NCI-H146 (cell line): ENCODE results near the gene BAAT.
A peak's percentile ranks its signal among the peaks of the same experiment; 100 is the strongest.
"Not testable (repeated sequence)": the region's sequence is repeated elsewhere in the genome, so short reads cannot be mapped to it uniquely, and the experiment has no call there.

Experiments used
- DNase-seq: peaks from one replicate; lab custom pipeline; 2025; lab: John Stamatoyannopoulos, UW

Gene BAAT

DNA sequence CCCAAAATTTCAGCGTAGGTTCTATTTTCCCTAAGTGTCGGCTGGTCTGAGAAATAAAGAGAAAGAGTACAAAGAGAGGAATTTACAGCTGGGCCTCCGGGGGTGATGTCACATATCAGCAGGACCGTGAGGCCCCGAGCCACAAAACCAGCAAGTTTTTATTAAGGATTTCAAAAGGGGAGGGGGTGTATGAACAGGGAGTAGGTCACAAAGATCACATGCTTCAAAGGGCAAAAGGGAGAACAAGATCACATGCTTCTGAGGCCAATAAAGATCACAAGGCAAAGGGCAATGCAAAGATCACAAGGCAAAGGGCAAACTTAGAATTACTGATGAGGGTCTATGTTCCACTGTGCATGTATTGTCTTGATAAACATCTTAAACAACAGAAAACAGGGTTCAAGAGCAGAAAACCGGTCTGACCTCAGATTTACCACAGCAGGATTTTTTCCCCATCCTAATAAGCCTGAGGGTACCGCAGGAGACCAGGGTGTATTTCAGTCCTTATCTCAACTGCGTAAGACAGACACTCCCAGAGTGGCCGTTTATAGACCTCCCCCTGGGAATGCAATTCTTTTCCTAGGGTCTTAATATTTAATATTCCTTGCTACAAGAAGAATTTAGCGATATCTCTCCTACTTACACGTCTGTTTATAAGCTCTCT lies at the start of gene BAAT:
Gene BAAT, minus strand, starts transcription at position 134 of the 664 bp plus-strand sequence. CDS start 13,602 bp downstream, outside the sequence.
- DNase-seq: not testable (repeated sequence)

DNA sequence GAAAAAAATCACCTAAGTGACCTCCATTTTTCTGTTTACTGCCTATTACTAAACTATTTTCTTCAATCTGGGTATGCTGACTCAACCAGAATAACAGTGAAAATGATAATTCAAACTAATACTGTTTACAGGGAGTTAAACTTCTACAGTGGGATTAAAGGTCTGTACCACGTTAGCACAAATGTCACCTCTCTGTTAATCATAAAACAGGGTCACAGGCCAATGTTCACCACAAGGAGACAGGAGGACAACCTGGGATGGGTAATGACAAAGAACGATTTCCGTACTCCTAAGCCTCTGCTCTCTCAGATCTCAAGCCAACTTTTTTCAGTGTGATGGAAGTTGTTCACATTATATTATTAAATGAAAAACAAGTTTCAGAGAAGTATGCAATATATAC lies 48.4 kb upstream of the BAAT start:
- no peak for DNase-seq

DNA sequence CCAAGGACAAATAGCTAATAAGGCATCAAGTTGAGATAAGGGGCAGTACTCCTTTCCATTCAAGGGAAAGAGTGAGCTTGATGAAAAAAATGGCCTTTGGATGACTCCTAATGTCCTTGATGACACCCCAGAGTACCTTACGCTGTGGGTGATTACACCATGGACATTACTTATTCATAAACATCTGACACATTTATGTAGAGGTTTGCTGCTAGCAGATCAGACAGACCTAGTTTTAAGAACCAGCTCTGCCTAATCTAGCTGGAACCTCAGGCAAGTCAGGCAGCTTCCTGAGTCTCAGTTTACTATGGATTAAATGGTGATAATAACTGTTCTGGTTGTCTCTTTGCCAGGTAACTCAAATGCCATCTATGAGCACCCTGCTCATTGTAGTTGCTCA lies 47.9 kb upstream of the BAAT start:
- no peak for DNase-seq

DNA sequence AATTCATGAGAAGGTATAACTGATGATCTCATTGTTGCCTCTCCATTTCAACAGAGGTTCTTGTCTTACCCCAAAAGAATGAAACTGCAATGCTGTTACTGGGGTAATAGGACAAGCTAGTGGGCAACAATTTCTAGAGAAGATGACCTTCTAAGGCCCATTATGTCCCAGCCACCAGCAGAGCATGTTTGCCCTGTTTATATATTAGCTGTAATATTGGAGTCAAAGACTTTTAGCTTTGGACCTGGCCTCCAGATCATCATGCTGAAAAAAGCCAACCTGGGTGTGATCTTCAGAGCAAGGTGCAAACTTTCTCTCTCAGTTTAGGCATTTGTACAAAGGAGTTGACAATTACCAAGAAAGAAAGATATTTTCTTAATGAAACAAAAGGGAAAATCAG lies 47.4 kb upstream of the BAAT start:
- DNase-seq: no peak

DNA sequence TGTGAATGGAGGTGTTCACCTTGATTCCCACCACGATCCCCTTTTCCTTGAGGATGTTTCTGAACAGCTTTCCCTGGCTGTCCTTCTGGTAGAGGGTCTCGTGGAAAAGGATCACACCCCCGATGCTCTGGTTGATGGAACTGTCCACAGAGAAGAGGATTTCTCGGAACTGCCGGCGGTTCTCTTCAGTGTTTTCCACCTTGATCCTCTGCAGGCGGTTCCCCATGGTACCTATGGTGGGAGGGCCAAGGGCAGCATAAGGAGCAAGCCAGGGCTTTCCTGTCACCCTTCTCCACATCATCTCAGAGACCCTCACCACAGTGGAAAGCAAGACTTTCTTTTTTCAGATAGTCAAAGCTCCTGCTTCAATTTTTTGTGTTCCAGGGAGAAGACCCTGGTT lies 44.9 kb upstream of the BAAT start:
- DNase-seq: no peak

DNA sequence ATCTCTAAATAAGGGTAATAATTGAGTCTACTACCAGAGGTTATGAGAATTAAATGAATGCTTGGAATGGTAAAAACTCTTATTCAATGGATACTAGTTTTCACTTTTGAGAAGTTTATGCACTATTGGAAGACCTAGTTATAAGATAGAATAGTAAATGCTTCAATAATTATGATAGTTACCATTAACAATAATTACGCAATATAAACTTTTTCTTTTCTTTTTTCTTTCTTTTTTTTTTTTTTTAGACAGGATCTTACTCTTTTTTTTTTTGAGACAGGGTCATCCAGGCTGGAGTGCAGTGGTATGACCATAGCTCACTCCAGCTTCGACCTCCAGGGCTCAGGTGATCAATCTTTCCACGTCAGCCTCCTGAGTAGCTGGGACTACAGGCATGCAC lies 44.1 kb upstream of the BAAT start:
- no peak for DNase-seq

DNA sequence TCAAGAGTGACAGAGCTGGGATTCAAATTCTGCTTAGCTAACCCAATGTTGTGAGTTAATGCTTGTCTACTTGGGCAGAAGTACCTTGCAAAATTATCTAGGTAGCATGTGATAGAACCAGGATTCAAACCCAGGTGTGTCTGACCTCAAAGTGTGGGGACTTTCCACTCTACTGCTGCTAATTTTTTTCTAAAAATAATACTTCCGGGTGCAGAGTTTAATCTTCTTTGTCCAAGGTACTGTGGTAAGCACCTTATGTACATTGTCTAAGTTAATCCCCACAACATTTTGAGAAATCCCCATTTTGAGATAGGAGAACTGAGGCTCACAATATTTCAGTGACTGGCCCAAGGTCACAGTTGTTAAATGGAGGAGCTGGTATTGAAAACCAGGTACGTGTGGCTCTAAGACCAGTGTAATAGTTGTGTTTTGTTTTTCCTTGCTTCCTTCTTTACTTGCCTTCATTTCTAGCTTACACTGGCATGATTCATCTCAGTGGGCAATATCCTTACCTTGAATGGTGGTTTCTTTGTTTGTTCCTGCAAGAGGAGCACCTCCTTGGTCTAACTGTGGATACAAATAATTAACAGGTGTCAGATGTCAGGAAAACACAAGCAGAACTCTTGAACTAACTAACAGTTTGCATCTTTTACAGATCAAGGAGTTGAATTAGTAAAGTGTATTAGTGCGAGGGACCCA lies 43.3 kb upstream of the BAAT start:
- DNase-seq: no peak

DNA sequence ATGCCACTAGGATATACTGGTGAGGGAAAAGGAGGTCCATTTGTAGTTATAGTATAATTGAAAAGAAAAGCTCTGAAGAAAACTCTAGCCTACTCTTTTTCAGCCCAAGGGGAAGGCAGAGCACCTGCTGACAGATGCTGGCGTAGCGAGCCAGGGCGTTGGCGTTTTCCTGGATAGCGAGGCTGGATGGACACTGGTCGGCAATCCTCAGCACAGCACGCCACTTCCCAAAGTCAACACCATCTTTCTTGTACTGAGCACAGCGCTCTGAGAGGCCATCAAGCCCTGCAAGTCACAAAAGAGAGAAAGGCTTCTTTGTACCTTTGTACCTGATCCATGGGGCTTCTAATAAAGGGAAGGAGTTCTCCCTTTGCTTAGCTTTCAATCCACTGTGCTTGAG lies 42.6 kb upstream of the BAAT start:
- DNase-seq: peak; percentile 77

DNA sequence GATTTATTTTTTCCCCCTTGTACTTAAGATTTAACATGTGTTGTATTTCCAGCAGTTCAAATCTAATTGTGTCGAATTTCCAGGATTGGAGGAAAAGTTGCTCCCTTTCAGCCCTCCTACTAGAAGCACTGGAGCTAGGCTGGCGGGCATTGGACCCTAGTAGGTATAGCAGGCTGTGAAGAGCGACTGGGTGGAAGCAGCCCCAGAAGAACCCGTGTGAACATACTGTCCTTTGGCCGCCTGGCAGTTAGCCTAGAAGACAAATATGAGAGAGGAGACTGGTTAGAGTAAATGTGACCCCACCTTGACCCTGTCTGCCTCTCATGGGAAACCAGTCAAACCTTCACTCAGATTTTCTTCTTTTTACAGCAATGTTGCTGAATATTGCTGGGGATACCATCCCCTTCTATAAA lies 36.9 kb upstream of the BAAT start:
- no peak for DNase-seq

DNA sequence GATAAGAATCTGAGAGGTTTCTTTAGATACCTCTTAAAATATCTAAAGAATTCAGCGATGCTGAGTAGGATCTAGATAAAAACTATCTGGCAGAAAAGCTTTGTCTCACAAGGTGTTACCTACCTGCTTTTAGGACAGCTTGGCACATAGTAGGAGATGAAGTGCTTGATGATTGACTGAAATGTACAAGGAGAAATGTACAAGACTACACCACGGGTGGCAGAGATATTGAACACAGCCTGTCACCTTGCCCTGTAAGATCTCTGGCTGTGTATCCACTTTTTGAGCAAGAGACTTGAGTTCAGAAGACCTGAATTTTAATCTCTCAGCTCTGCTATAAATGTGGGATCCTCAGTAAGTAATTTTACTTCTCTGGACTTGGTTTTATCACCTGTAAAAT lies 35.1 kb upstream of the BAAT start:
- no peak for DNase-seq

DNA sequence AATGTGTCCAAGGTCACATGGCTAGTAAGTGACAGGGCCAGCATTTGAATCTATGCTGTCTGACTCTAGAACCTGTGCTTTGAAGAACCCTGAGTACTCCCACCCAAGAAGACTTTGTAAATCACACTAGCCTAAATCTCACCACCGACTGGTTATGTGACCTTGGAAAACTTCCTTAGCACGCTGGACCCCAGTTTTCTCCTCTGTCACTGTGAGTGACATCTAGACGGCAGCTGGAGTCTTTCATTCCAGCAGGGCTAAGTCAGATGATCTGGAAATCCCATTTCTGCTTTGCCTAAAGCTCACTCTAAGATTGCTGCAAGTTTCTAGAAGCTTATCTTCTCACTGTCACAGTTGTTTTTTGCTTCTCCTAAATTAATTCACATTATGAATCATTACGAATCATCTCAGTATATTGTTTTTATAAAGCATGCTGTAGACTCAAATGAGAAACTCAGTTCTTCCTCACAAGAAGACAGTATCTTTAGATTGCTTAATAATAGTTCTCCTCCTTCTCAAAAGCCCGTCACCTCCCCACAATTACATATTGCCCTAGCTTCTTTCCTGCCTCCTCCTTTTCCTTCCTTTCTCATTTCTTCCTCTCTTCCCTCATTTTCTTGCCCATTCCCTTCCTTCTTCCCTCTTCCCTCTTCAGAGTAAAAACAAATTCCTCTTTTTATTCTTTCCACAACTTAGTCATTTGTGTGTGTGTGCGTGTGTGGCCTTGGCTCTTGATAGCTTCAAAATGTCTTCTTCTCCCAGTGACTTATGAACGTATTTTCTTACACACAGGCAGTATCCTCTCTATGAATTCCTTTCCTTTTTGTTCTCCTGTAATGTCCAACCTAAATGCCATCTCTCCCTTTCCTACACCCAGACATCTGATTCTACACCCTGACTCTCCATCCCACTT lies 34.0 kb upstream of the BAAT start:
- DNase-seq: no peak

DNA sequence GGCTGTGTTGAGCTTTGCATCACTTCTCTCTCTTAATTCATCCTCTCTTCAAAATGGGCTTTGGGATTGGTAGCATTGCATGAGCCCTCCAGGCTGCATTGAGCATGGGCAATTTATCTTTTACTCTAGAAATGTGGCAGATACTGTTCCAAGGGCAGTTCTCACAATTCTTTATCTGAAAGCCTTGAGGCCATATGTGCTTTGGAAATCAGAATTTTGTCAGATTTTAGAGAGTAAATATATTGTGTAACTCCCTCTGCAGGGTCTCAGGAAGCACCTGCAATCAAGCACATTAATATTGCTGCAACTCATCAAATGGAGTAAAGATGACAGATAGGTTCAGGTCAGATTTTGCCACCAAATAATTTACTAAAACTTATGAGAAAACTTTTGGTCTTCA lies 33.2 kb upstream of the BAAT start:
- DNase-seq: no peak

DNA sequence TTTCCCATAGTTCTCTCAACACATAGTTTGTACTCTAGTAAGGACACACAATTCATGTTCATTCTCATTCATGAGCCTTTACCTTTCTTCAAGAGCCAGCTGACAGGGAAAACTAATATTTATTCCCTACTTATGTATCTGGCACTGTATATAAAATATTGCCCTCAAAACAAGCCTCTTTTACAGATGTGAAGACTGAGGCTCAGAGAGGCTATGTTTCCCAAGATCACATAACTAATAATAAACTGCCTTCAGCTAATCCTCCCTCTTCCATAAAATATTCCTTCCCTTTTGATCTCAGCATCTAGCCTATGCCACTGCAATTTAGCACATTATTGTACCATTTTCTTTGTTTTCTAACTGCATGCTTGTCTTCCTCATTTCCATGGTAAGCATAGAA lies 32.6 kb upstream of the BAAT start:
- no peak for DNase-seq

DNA sequence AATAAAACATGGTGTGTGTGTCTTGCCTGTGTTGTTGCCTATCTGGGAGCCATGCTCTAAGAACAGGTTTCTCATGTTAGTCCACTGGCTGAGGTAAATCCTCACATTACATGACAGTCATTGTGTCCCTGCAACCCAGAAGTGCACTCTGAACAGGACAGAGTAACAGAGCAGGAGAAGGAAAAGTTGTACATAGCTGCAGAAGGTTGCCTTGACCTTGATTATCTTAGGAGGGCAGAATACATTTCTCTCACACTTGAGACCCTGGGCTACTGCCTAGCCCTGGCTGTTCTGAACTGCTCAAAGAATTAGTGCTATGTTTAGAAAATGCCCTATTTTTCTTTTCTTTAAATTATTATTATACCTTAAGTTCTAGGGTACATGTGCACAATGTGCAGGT lies 30.8 kb upstream of the BAAT start:
- DNase-seq: no peak

DNA sequence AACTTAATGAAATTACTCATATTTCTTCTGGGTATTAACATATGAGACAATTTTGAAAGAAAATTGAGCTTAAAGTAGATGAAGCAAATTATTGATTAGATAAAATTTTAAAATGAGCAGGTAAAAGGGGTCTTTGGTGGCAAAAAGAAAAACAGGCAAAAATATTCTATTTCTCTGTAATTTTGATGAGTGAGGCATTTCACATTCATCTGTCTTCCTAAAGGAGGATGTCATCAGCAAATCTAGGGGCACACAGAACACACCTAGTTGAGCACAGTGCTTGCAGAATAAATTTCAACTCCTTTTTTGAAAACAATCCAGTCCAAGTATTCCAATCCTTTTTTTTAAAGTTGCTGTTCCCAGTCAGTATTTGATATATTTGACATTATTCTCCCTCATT lies 30.0 kb upstream of the BAAT start:
- DNase-seq: no peak

DNA sequence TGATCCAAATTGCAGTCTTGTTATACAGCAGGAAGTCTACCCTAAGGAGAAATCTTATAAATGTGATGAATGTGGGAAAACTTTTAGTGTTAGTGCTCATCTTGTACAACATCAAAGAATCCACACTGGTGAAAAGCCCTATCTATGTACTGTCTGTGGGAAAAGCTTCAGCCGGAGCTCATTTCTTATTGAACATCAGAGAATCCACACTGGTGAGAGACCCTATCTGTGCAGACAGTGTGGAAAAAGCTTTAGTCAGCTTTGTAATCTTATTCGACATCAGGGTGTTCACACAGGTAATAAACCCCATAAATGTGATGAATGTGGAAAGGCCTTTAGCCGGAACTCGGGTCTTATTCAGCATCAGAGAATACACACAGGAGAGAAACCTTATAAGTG lies 24.3 kb upstream of the BAAT start:
- no peak for DNase-seq

DNA sequence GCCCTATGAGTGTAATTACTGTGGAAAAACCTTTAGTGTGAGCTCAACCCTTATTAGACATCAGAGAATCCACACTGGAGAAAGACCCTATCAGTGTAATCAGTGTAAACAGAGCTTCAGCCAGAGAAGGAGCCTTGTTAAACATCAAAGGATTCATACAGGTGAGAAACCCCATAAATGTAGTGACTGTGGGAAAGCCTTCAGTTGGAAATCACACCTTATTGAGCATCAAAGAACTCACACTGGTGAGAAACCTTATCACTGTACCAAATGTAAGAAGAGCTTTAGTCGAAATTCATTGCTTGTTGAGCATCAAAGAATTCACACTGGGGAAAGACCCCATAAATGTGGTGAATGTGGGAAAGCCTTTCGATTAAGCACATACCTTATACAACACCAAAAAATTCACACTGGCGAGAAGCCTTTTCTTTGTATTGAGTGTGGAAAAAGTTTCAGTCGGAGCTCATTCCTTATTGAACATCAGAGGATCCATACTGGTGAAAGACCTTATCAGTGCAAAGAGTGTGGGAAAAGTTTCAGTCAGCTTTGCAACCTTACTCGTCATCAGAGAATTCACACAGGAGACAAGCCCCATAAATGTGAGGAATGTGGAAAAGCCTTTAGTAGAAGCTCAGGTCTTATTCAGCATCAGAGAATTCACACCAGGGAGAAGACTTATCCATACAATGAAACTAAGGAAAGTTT lies 23.7 kb upstream of the BAAT start:
- DNase-seq: no peak

DNA sequence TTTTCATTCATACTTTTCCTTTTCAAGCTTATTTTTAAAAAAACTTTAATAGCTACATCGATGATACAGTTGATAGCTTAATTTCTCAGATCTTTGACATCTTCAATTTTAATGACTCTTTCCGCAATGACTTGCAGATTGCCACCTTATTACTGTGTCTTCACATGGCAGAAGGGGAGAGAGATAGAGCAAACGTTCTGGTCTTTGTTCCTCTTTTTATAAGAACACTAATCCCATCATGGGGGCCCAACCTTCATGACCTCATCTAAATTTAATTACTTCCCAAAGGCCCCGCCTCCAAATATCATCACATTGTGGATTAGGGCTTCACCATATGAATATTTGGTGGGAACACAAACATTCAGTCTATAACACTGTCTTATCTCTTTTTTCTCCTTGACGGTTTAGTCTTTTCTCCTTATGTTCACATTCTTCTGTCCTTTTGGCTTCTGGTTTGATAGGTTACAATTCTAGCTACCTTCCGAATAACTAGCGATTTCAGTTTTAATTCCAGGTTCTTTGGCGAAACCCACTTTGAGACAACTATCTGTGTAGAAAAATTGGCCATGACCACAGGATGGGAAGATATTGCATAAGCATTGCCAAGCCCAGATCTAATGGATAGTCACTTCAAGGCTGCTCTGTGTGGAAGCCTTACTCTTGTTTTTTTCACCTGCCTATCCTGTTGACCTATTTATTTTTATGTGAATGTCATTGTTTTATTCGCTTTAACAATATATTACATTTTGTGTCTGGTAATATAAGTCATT lies 18.9 kb upstream of the BAAT start:
- DNase-seq: no peak

DNA sequence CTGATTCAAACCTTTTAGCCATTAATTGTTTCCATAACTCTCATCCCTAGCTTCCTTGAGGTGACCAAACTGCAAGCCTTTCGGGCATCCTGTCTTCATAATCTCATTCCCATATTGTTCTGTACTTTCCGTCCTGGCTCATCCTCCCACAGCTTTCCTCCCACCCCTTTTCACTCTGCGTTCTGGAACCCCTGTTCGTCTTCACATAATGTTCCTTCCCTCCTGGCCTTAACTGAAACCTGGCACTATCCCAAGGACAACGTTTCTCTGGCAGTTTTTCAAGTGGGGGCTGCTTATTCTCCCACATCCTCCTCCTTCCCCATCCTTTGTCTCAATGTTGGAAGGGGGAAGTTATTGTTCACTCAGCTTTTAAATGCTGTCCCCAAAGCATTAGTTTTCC lies 15.3 kb upstream of the BAAT start:
- no peak for DNase-seq

DNA sequence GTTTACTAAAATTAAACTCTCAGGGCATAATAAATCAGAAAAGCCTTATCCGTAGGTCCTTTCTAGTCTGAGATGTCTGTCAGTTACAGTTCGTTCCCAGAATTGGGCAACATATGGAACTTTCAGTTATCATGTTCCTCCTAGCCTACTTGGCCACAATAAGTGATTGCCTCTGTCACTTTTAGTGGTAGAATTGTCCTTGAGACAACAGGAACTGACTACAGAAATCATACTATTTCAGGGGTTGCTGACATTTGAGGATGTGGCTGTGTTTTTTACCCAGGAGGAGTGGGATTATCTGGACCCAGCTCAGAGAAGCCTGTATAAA lies 14.8 kb upstream of the BAAT start:
- DNase-seq: no peak

DNA sequence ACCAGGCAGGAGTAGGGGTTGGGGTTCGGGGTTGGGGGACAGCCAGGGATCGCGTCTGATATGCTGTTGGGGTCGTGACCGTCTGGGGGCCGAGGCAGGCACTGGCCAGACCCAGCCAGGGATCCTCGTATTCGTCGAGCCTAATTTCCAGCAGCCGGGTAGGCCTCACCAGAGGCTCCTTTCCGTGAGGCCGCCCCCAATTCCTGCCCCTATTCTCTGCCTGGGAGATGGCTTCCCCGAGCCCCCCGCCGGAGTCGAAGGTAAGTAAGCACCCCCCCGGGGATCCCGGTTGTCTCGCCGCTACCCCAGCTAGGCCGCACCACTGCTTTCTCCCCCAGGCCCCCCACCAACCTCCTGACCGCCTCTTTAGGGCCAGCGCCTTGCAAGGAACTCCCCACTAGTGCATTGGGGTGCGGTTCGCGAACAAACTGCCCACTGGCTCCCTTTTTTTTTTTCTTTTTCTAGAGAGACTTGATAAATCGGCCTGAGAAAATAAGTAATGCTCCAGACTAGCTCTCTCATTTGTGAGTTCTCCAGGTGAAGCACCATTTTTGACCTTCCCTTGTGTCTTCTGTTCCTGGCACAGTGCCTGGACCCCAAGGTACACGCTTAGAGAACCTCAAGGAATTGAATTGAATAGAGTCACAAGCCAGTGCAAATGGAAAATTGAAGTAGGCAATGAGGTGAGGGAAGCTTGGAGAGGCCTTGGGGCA lies 14.3 kb upstream of the BAAT start:
- DNase-seq: peak; percentile 39
